ENCODE measurements around the gene OBSCN.

OBSCN gene

GRCh38 chr1:228304225-228304624 lies 96.4 kb downstream of the OBSCN start:
- no peak for FAIRE-seq
- no peak for DNase-seq (ENCODE audit: low spot score)

DNA sequence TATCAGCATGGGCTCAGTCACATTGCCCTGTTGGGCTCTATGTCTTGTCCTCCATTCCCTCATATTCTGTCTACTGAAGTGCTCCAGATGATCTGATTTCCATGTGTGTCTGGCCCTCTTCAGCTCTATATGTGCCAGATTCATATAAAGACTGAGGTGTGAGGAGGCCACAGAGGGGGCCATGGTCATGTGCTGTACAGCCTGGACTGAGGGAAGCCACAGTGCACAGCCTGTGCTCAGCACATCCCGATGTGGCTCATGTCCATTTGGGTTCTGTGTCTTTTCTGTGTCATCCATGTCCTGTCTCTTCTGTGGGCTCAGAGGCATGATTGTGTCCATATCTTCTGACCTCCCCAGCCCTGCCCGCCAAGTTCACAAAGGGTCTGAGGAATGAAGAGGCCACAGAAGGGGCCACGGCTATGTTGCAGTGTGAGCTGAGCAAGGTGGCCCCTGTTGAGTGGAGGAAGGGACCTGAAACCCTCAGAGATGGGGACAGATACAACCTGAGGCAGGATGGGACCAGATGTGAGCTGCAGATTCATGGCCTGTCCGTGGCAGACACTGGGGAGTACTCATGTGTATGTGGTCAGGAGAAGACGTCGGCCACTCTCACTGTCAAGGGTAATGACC lies 97.0 kb downstream of the OBSCN start:
- FAIRE-seq = no peak
- DNase-seq (ENCODE audit: low spot score) = no peak

GRCh38 chr1:228305721-228306152 lies 97.9 kb downstream of the OBSCN start:
- FAIRE-seq (no peak), DNase-seq (ENCODE audit: low spot score) (no peak)

GRCh38 chr1:228306275-228307217 lies 98.7 kb downstream of the OBSCN start:
- DNase-seq (ENCODE audit: low spot score) (no peak), FAIRE-seq (no peak)

DNA sequence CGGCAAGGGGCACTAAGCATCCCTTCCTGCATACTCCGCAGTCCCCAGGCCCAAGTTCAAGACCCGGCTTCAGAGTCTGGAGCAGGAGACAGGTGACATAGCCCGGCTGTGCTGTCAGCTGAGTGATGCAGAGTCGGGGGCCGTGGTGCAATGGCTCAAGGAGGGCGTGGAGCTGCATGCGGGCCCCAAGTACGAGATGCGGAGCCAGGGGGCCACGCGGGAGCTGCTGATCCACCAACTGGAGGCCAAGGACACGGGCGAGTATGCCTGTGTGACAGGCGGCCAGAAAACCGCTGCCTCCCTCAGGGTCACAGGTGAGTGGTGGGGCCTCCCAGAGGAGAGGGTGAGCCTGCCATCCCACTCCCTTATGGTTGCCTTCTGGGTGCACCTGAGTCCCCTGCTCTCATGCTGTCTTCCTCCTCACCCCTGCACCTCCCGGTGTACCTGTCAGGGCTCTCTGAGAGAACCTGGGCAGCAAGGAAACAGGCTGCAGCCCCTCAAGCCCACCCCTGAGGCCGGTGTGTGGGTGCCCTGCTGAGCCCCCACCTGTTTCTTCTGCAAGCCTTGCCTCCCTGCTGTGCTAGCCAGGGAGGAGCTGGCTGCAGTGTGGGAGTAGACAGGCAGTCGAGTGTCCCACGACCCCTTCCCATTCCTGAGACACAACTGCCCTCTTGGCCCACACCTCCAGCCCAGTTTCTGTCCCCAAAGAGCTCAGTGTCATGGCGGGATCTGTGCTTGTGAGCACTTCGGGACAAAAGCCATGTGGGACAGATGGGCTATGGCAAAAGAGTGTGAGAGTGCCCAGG lies 99.6 kb downstream of the OBSCN start:
- FAIRE-seq (no peak), DNase-seq (ENCODE audit: low spot score) (no peak)

DNA sequence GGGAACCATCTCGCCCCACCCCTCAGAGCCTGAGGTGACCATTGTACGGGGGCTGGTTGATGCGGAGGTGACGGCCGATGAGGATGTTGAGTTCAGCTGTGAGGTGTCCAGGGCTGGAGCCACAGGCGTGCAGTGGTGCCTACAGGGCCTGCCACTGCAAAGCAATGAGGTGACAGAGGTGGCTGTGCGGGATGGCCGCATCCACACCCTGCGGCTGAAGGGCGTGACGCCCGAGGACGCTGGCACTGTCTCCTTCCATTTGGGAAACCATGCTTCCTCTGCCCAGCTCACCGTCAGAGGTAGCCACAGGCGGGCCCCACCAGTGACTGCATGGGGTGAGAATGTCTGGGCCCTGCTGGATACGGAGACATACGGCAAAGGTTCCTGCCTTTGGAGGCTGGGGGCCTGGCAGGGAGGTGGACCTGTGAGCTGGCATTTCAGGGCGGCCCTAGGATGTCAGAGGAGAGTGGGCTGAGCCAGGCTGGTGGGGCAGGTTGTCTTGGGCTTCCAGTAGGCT lies 100.3 kb downstream of the OBSCN start:
- no peak for FAIRE-seq
- no peak for DNase-seq (ENCODE audit: low spot score)

DNA sequence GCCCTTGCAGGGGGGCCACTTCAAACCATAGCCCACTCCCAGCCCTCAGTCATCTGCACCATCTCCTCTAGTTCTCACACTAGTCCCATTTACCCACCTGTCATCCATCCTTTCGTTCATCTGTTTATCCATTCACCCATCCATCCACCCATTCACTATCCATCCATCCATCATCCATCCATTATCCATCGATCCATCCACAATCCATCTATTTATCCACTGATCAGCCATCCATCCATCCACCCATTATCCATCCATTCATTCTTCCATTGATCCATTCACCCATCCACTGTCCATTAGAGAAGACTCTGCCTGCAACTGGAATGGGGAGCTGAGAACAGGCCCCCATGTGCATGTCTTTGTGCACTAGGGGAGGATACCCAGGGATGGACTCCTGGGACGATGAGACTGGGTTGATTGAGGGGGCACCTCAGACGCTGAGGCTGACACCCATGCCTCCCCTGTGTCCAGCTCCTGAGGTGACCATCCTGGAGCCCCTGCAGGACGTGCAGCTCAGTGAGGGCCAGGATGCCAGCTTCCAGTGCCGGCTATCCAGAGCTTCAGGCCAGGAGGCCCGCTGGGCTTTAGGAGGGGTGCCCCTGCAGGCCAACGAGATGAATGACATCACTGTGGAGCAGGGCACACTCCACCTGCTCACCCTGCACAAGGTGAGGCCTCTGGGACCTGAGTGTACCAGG lies 100.9 kb downstream of the OBSCN start:
- no peak for FAIRE-seq
- DNase-seq (ENCODE audit: low spot score) = no peak

GRCh38 chr1:228309326-228310067 lies 101.7 kb downstream of the OBSCN start:
- DNase-seq (ENCODE audit: low spot score) = no peak
- no peak for FAIRE-seq

DNA sequence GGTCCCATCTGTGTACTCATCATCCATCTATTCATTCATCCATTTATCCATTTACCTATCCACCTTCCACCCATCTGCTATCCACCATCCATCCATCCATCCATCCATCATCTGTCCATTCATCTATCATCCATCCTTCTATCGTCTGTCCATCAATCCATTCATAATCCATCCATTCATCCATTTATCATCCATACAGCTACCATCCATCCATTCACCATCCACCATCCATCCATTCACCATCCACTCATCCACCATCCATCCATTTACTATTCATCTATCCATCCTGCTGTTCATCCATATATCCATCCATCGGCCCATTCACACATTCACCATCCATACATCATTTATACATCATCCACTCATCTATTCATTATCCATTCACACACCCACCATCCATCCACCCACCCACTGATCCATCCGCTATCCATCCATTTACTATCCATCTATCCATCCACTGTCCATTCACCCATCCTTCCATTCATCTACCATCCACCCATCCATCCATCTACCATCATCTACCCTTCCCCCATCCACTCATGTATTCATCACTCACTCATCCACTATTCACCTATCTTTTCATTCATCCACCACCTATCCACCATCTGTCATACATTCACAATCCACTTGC lies 102.4 kb downstream of the OBSCN start:
- DNase-seq (ENCODE audit: low spot score) = no peak
- peak; percentile 81 for FAIRE-seq

DNA sequence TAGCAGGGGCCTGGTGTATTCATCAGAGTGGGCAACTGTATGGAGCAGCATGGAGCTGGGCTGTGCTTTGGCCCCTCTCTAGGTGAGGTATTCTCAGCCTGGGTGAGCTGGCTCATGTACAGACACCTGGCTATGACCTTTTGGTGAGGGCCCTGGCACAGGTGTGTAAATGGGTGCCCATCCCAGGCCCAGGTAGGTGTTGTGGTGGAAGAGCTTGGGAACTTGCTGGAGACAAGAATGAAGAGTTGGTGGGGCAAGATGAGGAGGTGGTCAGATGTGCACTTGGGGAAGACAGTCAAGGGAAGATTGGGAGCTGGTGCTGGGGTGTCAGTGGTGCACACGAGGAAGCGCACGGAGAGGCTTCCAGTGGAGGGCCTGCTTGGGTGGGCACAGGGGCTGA lies 103.2 kb downstream of the OBSCN start:
- FAIRE-seq = no peak

GRCh38 chr1:228312136-228312764 lies 104.4 kb downstream of the OBSCN start:
- FAIRE-seq (no peak), DNase-seq (ENCODE audit: low spot score) (no peak)

More for the DNA sequence above, 103.2 kb downstream of the OBSCN start:
- no peak for DNase-seq (ENCODE audit: low spot score)

DNA sequence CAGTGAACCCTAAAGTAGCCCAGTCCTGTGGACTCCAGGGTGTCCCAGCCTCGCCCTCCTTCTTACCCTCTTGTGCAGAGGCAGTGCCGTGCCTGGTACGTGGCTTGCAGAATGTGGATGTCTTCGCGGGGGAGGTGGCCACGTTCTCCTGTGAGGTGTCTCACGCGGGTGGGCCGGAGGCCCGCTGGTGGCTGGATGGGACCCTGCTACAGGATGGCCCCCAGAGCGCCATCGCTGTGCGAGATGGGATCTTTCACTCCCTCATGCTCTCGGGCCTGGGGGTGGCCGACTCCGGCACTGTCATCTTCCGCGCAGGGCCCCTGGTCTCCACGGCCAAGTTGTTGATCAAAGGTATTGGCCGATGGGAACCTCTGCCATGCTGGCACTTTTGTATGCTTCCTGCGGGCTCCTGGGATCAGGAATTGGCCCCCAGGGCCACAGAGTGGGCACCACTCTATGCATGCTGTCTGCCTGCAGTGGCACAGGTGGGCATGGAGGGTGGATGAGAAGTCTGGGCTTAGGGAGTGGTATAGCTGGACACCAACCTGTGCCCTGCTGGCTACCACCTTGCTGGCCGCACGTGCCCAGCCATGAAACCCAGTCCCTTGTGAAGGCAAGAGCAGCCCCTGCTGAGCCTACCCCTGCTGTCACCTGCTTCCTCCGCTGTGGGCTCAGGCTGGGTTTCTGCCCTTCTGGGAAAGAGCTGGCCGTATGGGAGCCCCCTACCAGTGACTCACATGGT lies 105.9 kb downstream of the OBSCN start:
- DNase-seq (ENCODE audit: low spot score) = no peak
- FAIRE-seq = no peak

DNA sequence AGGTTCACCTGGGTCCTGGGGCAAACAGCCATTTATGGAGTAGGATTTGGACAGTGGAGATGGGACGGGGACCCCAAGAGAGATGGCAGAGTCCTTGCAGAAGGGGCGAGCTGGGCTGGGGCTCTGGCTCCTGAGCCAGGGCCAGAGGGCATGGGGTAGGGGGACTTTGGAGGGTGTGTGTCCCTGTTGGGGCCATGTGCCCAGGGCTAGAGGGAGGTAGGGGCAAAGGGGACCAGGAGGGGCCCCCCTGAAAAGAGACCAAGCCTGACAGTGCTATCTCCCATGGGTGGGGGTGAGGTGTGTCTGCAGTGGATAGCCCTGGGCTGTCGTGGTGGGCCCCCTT lies 106.4 kb downstream of the OBSCN start:
- FAIRE-seq (no peak), DNase-seq (ENCODE audit: low spot score) (no peak)

GRCh38 chr1:228314658-228315483 lies 107.0 kb downstream of the OBSCN start:
- no peak for FAIRE-seq
- no peak for DNase-seq (ENCODE audit: low spot score)

DNA sequence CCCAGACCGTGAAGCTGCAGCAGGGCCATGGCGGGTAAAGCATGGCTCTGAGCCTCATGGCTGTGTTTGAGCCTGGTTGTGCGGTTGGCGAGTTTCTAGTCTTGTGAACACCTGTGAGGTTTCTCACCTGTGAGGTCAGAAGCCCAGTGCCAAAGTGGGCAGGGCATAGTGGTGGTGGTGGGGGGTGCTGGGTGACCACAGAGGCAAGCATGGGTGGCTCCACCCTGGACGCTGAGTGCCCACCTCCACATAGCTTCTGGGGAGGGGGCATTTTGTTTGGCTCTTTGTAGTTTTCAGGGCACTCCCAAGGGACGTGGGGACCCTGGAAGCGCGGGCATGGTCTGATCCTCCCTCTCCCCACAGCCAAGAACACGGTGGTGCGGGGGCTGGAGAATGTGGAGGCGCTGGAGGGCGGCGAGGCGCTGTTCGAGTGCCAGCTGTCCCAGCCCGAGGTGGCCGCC lies 107.7 kb downstream of the OBSCN start:
- FAIRE-seq = no peak

DNA sequence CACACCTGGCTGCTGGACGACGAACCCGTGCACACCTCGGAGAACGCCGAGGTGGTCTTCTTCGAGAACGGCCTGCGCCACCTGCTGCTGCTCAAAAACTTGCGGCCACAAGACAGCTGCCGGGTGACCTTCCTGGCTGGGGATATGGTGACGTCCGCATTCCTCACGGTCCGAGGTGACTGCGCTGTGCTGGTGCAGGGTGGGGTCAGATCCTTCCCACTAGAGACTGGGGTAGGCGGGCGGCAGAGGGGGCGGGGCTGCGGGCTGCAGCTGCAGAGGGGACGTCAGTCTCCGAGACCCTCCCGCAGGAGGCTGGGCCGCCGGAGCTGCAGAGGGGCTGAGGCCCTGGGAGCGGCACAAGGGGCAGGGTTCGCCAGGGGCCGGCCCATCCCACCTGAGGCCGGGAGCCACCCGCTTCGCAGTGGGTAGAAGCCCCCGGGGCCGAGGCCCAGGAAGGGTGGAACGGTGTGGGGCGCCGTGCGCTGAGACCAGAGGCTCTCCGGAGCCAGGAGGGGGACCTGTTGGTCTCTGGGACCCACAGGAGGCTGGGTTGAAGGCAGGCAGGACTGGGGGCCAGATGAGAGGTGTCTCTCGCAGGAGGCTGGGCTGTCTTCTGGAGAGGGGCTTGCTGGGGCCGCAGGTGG lies 108.2 kb downstream of the OBSCN start:
- DNase-seq (ENCODE audit: low spot score) = no peak

More for the DNA sequence above, 107.7 kb downstream of the OBSCN start:
- no peak for DNase-seq (ENCODE audit: low spot score)

More for the DNA sequence above, 108.2 kb downstream of the OBSCN start:
- FAIRE-seq = no peak

All from urothelium cell line (cell line).